Activated CD4-positive, alpha-beta T cell treated with anti-CD3 and anti-CD28 coated beads, Interleukin-2, amount 50 U/mL, for 24 hours (primary cell): ENCODE data around the gene GPR82.
"Not testable (repeated sequence)": the region's sequence is repeated elsewhere in the genome, so short reads cannot be mapped to it uniquely, and the experiment has no call there.

Source experiments
- DNase-seq, 2 donors: peaks; one replicate each; pipeline ENCODE4 v3.0.0-alpha.2; 2020; ENCODE audit warnings: low read depth in 1 of 2, low spot score in 1 of 2

Gene GPR82

GRCh38 chrX:41718481-41719235 lies 5.3 kb upstream of the GPR82 start:
- DNase-seq: no peak

- DNase-seq: not testable (repeated sequence)
Observed at GRCh38 chrX:41719610-41720009, 4.4 kb upstream of the GPR82 start.

GRCh38 chrX:41720125-41720779 lies 3.7 kb upstream of the GPR82 start:
- no peak for DNase-seq

GRCh38 chrX:41721590-41721989 lies 2.4 kb upstream of the GPR82 start:
- no peak for DNase-seq

- DNase-seq: no peak
Observed at GRCh38 chrX:41722214-41722613, 1.8 kb upstream of the GPR82 start.

GRCh38 chrX:41722816-41723618 lies 964 bp upstream of the GPR82 start:
- no peak for DNase-seq

GRCh38 chrX:41728125-41728524 lies 4.1 kb downstream of the GPR82 start:
- no peak for DNase-seq

GRCh38 chrX:41730081-41730480 lies 6.1 kb downstream of the GPR82 start:
- DNase-seq: no peak

- DNase-seq: no peak
Observed at GRCh38 chrX:41732260-41732659, 8.3 kb downstream of the GPR82 start.

- peak in 1 of 2 donors; percentile 3 for DNase-seq
Observed at GRCh38 chrX:41733939-41734338, 10.0 kb downstream of the GPR82 start.

GRCh38 chrX:41734530-41734929 lies 10.5 kb downstream of the GPR82 start:
- no peak for DNase-seq

GRCh38 chrX:41737065-41737464 lies 13.1 kb downstream of the GPR82 start:
- DNase-seq: no peak

GRCh38 chrX:41739871-41740270 lies 15.9 kb downstream of the GPR82 start:
- no peak for DNase-seq

GRCh38 chrX:41750716-41751115 lies 26.7 kb downstream of the GPR82 start:
- DNase-seq: no peak

GRCh38 chrX:41758401-41758800 lies 34.4 kb downstream of the GPR82 start:
- DNase-seq: no peak

GRCh38 chrX:41759817-41760216 lies 35.8 kb downstream of the GPR82 start:
- peak in 1 of 2 donors; percentile 0 for DNase-seq

- DNase-seq: no peak
Observed at GRCh38 chrX:41761169-41761568, 37.2 kb downstream of the GPR82 start.

- no peak for DNase-seq
Observed at GRCh38 chrX:41761702-41762101, 37.7 kb downstream of the GPR82 start.

- DNase-seq: no peak
Observed at GRCh38 chrX:41779030-41779564, 55.1 kb downstream of the GPR82 start.
